HL-60 (cell line): Measurements from ENCODE around the gene WDR33.

ENCODE experiments used
- CTCF ChIP-seq: IDR thresholded peaks from one replicate; pipeline ENCODE4 v1.5.1; 2011; ENCODE audit warnings: low read length, control low read depth, inconsistent platforms; ENCODE audit not compliant: insufficient read depth
- REST ChIP-seq: IDR thresholded peaks from 2 replicates; pipeline ENCODE4 v1.6.1; 2012; ENCODE audit warnings: low read depth; ENCODE audit not compliant: insufficient replicate concordance

- peak; percentile 8 for TF ChIP-seq CTCF
- no peak for TF ChIP-seq REST
Measured at GRCh38 chr2:127695491-127696472, 115.2 kb downstream of the WDR33 start.
